ENCODE measurements around the gene OPA1. TPM values are rescaled to one million over a fixed set of nuclear protein-coding genes. Genes with fewer than 3 reads are reported as not detected.

OPA1 gene
- total RNA-seq, 6 donors from 2014 or later, result 31.1 to 48.8 (median 42.5) TPM

DNA sequence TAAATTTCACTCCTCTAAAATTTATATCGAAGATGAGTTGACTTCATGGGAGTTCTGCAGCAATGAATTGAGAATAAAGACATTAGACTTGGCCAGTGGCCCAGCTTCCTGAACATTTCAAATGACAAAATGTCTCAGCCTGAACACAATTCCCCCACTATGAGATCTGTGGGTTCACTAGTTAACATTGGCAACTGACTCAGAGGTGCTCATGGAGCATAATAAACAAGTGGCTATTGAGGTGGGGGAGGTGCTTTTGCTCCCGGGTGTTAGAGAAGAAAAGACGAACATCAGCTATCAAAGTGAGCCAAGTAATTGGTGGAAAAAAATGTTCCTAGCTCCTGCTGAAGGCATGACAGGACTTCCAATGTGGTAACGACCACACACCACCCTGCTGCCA is 44.6 kb upstream of the OPA1 start:
- no peak overlapping the region for H3K4me3 ChIP-seq
- WGBS, 2 donors, result 43% methylated on average over 4 of the region's 4 CpGs
- ATAC-seq (ENCODE audit: low FRiP score in 2 of 2), result no peak

DNA sequence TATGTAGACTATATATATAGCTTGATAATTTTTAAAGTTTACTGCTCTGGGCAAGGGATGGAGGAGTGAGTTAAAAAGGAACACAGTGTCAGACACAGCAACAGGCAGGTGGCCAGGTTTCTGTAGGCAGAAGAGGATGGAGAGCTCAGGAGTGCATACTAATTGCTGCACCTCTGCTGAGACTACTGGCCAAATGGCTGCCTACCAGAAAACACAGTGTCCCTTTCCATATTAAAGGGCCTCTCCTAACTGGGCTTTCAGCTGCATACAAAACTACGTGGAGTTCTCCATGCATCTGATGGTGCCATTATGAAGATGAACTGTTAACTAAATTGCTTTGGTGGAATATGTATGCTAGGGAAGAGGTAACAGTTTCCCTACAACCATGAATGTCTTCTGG is 40.1 kb upstream of the OPA1 start:
- H3K4me3 ChIP-seq, result peak overlapping the region in 3 of 4 donors; percentile 27 to 44 (median 36)
- H3K36me3 ChIP-seq, result no peaks in the 10 kb centered on the region
- no peaks in the 10 kb centered on the region for H3K27me3 ChIP-seq
- WGBS, 2 donors, result 75 to 79% methylated on average over 1 of the region's 1 CpG
- no peaks in the 10 kb centered on the region for H3K9me3 ChIP-seq
- TF ChIP-seq EP300 (IDR thresholded peaks at IDR 0.05) (no peak), POLR2A (IDR thresholded peaks at IDR 0.05) (peak in 1 of 4 donors; percentile 52), POLR2AphosphoS5 (IDR thresholded peaks at IDR 0.05) (peak in 1 of 2 donors; percentile 25)
- TF ChIP-seq, protein P1, sequence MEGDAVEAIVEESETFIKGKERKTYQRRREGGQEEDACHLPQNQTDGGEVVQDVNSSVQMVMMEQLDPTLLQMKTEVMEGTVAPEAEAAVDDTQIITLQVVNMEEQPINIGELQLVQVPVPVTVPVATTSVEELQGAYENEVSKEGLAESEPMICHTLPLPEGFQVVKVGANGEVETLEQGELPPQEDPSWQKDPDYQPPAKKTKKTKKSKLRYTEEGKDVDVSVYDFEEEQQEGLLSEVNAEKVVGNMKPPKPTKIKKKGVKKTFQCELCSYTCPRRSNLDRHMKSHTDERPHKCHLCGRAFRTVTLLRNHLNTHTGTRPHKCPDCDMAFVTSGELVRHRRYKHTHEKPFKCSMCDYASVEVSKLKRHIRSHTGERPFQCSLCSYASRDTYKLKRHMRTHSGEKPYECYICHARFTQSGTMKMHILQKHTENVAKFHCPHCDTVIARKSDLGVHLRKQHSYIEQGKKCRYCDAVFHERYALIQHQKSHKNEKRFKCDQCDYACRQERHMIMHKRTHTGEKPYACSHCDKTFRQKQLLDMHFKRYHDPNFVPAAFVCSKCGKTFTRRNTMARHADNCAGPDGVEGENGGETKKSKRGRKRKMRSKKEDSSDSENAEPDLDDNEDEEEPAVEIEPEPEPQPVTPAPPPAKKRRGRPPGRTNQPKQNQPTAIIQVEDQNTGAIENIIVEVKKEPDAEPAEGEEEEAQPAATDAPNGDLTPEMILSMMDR (IDR thresholded peaks at IDR 0.05), result no peak
- peak overlapping the region; percentile 56 to 73 (median 60) for H3K27ac ChIP-seq
- peak in 1 of 2 donors; percentile 79 for DNase-seq
- ATAC-seq (ENCODE audit: low FRiP score in 2 of 2), result peak; percentile 34 to 67
- H3K4me1 ChIP-seq, result peaks cover 0 to 8% (median 2%) of the 10 kb centered on the region in 4 donors

More for the DNA sequence above, 44.6 kb upstream of the OPA1 start:
- peaks cover 0 to 12% (median 0%) of the 10 kb centered on the region in 4 donors for H3K4me1 ChIP-seq
- no peaks in the 10 kb centered on the region for H3K36me3 ChIP-seq
- DNase-seq, result no peak
- H3K27me3 ChIP-seq, result no peaks in the 10 kb centered on the region
- H3K27ac ChIP-seq, result no peak overlapping the region
- TF ChIP-seq EP300 (IDR thresholded peaks at IDR 0.05) (no peak), POLR2AphosphoS5 (IDR thresholded peaks at IDR 0.05) (no peak), POLR2A (IDR thresholded peaks at IDR 0.05) (no peak)
- TF ChIP-seq, protein P1 (IDR thresholded peaks at IDR 0.05), result no peak
- H3K9me3 ChIP-seq, result peaks cover 0 to 7% (median 3%) of the 10 kb centered on the region in 4 donors

DNA sequence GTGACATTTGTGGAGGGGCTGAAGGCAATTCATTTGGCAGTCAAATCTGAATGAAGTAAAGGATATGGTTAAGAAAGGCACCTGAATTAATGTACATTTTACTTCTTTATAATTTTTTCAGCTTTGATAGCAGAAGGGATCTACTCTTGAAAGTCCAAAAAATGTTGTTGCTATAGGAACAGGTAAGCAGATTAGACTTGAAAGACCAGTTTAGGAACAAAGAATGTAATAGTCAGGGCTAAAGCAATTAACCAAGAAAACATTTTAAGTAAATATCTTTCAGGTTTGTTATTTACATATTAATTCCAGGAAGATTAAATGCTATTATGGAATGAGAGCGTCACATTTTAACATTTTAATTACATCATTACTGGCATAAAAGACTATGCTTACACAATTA is 39.4 kb upstream of the OPA1 start:
- Histone ChIP-seq H3K4me1 (peaks cover 0 to 4% (median under 1%) of the 10 kb centered on the region in 4 donors), H3K27ac (peak overlapping the region; percentile 53 to 73 (median 58)), H3K36me3 (no peaks in the 10 kb centered on the region), H3K27me3 (no peaks in the 10 kb centered on the region), H3K4me3 (peak overlapping the region in 3 of 4 donors; percentile 27 to 44 (median 36)), H3K9me3 (no peaks in the 10 kb centered on the region)
- no peak for DNase-seq
- WGBS, 2 donors, result 66 to 75% methylated on average over 1 of the region's 1 CpG
- ATAC-seq (ENCODE audit: low FRiP score in 2 of 2), result no peak
- TF ChIP-seq POLR2A (IDR thresholded peaks at IDR 0.05) (no peak), POLR2AphosphoS5 (IDR thresholded peaks at IDR 0.05) (no peak), EP300 (IDR thresholded peaks at IDR 0.05) (no peak)
- TF ChIP-seq, protein P1 (IDR thresholded peaks at IDR 0.05), result no peak

DNA sequence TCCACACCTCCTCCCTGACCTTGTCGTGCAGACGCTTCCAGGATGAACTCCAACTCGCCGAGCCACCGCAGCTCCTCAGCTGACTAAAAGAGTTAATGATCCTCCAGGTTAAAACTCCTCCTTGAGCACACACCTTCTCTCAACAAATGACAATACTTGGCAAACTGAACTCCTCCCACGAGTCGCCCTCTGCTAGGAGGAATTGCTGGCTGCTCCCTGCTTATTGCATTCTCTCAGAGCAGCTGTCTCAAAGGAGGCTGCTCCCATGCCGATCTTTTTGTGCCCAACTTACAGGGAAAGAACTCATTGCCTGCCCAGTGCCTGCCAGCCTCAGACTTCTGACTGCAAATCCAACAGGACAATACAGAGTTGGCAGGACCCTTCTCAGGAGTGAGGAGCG is 38.2 kb upstream of the OPA1 start, which contains the start of gene ATP13A4:
Gene ATP13A4 (minus strand): TSS at position 85 of the 400 bp plus-strand sequence. CDS start 96 bp downstream, outside the sequence.
- H3K27me3 ChIP-seq, result no peaks in the 10 kb centered on the region
- H3K9me3 ChIP-seq, result no peaks in the 10 kb centered on the region
- WGBS, 2 donors, result 35 to 48% methylated on average over 9 of the region's 9 CpGs
- ATAC-seq (ENCODE audit: low FRiP score in 2 of 2) (peak; percentile 53 to 83), DNase-seq (peak in 1 of 2 donors; percentile 62)
- peak in 3 of 4 donors; percentile 33 to 81 (median 41) for TF ChIP-seq POLR2A (IDR thresholded peaks at IDR 0.05)
- TF ChIP-seq, protein P1 (IDR thresholded peaks at IDR 0.05), result no peak
- TF ChIP-seq EP300 (IDR thresholded peaks at IDR 0.05), result peak in 1 of 4 donors; percentile 26
- peak; percentile 10 to 48 for TF ChIP-seq POLR2AphosphoS5 (IDR thresholded peaks at IDR 0.05)
- peaks cover 0 to 4% (median 0%) of the 10 kb centered on the region in 4 donors for H3K4me1 ChIP-seq
- no peaks in the 10 kb centered on the region for H3K36me3 ChIP-seq
- peak within 1 kb of the TSS; percentile 53 to 73 (median 58) for H3K27ac ChIP-seq
- H3K4me3 ChIP-seq, result peak within 1 kb of the TSS; percentile 15 to 44 (median 32)

DNA sequence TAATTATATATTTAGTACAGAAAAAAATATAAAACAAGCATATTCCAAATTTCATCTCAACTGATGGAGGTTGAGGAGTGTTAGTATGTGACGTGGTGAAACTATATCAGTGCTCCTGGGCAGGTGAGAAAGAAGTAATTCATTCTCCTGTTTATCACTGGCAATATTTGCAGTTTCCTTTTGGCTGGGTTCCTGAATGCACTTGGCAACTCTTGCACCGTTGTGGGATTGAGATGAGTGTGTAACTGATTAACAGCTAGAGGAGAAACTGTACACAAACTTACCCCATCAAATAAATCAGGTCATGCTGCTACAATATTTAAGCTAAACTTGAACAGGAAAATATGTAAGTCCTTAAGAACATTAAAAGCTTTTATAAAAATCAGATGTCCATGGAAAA is 36.2 kb upstream of the OPA1 start:
- H3K9me3 ChIP-seq, result no peaks in the 10 kb centered on the region
- H3K27ac ChIP-seq, result peak overlapping the region in 1 of 4 donors; percentile 16
- peaks cover 0 to 4% (median 0%) of the 10 kb centered on the region in 4 donors for H3K4me1 ChIP-seq
- peak in 1 of 4 donors; percentile 23 for TF ChIP-seq POLR2A (IDR thresholded peaks at IDR 0.05)
- TF ChIP-seq POLR2AphosphoS5 (IDR thresholded peaks at IDR 0.05), result no peak
- TF ChIP-seq, protein P1 (IDR thresholded peaks at IDR 0.05), result no peak
- DNase-seq, result no peak
- ATAC-seq (ENCODE audit: low FRiP score in 2 of 2), result no peak
- H3K27me3 ChIP-seq, result no peaks in the 10 kb centered on the region
- no peak overlapping the region for H3K4me3 ChIP-seq
- WGBS, 2 donors, result 27 to 35% methylated on average over 2 of the region's 2 CpGs
- H3K36me3 ChIP-seq, result no peaks in the 10 kb centered on the region
